ENCODE data around the gene CDH4.
"Not testable (repeated sequence)": the region's sequence is repeated elsewhere in the genome, so short reads cannot be mapped to it uniquely, and the experiment has no call there.

CDH4 gene

GRCh38 chr20:61267241-61267640 is 15.2 kb downstream of the CDH4 start:
- H3K4me3 ChIP-seq (ENCODE audit: low read depth, low read length) = no peak overlapping the region
- TF ChIP-seq, protein P1, sequence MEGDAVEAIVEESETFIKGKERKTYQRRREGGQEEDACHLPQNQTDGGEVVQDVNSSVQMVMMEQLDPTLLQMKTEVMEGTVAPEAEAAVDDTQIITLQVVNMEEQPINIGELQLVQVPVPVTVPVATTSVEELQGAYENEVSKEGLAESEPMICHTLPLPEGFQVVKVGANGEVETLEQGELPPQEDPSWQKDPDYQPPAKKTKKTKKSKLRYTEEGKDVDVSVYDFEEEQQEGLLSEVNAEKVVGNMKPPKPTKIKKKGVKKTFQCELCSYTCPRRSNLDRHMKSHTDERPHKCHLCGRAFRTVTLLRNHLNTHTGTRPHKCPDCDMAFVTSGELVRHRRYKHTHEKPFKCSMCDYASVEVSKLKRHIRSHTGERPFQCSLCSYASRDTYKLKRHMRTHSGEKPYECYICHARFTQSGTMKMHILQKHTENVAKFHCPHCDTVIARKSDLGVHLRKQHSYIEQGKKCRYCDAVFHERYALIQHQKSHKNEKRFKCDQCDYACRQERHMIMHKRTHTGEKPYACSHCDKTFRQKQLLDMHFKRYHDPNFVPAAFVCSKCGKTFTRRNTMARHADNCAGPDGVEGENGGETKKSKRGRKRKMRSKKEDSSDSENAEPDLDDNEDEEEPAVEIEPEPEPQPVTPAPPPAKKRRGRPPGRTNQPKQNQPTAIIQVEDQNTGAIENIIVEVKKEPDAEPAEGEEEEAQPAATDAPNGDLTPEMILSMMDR (IDR thresholded peaks at IDR 0.05; ENCODE audit: low read depth, low read length) = no peak

DNA sequence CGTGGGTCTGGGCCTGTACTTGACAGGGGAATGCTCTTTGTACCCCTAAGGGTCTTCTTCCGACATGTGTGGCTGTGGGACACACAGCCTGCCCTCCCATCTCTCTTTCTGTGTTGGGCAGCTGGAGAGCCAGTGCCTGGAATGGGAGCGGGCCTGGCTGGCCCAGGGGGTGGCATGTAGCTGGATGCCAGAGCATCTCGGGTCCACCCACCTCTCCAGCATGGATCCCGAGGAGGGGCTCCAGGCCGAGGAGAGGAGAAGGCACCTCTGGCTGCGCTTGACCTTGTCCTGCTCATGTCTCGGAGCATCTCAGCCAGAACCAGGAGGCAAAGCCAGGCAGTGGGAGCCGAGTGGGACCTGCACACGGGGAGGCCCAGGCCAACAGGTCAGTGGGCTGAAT is 16.0 kb downstream of the CDH4 start:
- H3K4me3 ChIP-seq (ENCODE audit: low read depth, low read length) = no peak overlapping the region
- TF ChIP-seq, protein P1 (IDR thresholded peaks at IDR 0.05; ENCODE audit: low read depth, low read length) = no peak

DNA sequence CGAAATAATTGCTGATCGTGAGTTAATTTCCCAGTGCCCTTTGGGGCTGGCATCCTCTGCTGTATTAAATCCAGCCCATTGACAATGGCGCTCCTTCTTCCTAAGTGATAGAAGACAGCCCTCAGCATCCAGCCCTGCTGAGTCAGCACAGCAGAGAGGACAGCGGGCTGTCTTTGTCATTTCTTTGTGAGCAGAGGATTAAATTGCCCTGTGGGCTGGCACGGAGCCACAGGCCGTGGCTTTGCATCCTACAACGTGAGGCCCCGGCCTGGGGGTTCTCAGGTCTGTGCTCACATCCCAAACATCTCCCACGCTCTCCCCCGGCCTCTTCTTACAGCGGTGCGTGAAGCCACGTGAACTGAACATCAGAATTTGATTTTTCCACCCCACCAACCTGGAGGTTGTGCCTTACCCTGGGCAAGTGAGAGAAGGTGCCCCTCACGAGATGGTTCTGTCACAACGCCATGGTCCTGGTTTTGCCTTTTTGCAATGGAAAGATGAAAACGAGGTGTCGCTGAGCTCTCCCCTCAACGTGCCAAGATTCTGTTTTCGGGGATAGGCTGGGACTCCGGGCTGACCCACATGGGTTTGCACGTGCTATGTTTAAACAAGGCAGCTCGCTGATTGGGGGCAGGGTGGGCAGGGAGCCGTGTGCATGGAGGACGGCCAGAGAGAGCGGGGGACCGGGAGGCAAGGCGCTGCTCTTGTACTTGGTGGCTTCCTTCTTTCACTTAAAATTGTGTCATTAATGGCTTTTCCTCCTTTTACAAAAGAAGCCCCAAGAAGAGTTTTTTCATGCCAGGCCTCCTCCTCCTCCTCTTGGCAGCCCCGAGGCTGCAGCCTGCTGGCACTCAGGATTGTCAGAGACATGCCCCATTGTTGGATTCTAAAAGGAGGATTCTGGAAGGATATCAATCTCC is 19.5 kb downstream of the CDH4 start:
- TF ChIP-seq, protein P1 (IDR thresholded peaks at IDR 0.05; ENCODE audit: low read depth, low read length) = no peak
- no peak overlapping the region for H3K4me3 ChIP-seq (ENCODE audit: low read depth, low read length)

DNA sequence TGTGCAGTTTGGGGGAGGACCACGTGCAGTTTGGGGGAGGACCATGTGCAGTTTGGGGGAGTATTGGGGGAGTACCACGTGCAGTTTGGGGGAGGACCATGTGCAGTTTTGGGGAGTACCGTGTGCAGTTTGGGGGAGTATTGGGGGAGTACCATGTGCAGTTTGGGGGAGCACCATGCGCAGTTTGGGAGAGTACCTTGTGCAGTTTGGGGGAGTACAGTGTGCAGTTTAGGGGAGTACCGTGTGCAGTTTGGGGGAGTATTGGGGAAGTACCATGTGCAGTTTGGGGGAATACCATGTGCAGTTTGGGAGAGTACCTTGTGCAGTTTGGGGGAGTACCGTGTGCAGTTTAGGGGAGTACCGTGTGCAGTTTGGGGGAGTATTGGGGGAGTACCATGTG is 21.0 kb downstream of the CDH4 start:
- not testable (repeated sequence) for H3K4me3 ChIP-seq (ENCODE audit: low read depth, low read length)

DNA sequence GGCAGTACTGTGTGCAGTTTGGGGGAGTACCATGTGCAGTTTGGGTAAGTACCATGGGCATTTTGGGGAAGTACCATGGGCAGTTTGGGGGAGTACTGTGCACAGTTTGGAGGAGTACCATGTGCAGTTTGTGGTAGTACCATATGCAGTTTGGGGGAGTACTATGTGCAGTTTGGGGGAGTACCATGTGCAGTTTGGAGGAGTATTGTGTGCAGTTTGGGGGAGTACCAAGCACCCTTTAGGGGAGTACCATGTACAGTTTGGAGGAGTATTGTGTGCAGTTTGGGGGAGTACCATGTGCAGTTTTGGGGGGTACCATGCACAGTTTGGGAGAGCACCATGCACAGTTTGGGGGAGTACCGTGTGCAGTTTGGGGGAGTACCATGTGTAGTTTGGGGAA is 21.6 kb downstream of the CDH4 start:
- not testable (repeated sequence) for H3K4me3 ChIP-seq (ENCODE audit: low read depth, low read length)

DNA sequence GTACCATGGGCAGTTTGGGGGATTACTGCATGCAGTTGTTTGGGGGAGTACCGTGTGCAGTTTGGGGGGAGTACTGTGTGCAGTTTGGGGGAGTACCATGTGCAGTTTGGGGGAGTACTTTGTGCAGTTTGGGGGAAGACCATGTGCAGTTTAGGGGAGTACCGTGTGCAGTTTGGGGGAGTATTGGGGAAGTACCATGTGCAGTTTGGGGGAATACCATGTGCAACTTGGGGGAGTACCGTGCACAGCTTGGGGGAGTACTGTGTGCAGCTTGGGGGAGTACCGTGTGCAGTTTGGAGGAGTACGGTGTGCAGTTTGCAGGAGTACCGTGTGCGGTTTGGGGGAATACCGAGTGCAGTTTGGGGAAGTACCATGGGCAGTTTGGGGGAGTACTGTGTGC is 22.3 kb downstream of the CDH4 start:
- TF ChIP-seq, protein P1 (IDR thresholded peaks at IDR 0.05; ENCODE audit: low read depth, low read length) = no peak
- H3K4me3 ChIP-seq (ENCODE audit: low read depth, low read length) = no peak overlapping the region

DNA sequence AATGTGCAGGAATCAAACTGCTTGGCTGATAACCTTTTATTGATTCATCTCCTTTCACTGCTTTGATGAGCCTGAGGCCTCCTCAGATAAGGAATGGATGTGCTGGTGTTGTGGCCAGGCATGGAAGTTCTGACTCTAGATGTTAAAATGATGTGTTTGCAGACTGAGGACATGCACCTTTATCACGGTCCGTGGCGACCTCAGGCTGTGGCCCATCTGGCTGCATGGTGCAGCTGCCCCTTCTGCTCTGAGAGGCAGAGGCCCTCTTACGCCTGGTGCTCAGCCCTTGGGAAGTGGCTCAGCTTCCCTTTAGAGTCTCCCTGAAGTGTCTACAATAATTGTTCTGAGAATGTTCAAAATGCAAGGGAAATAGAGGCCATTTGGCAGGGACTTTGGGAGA is 26.2 kb downstream of the CDH4 start:
- TF ChIP-seq, protein P1 (IDR thresholded peaks at IDR 0.05; ENCODE audit: low read depth, low read length) = no peak
- no peak overlapping the region for H3K4me3 ChIP-seq (ENCODE audit: low read depth, low read length)

GRCh38 chr20:61279621-61280150 is 27.6 kb downstream of the CDH4 start:
- no peak overlapping the region for H3K4me3 ChIP-seq (ENCODE audit: low read depth, low read length)
- TF ChIP-seq, protein P1 (IDR thresholded peaks at IDR 0.05; ENCODE audit: low read depth, low read length) = no peak
